TTC549 (cell line): ENCODE measurements around the gene GSE1.

ENCODE experiments used
- FAIRE-seq: peaks from 2 replicates; lab custom pipeline; 2012; peaks lifted over from hg19 to GRCh38; lab: Jason Lieb, UNC

GSE1 gene

GRCh38 chr16:85612801-85613603 is at the start of gene GSE1:
Gene GSE1, plus strand, starts transcription at chr16:85613322. Its CDS starts 70 bp downstream, at chr16:85613392.
- no peak for FAIRE-seq

DNA sequence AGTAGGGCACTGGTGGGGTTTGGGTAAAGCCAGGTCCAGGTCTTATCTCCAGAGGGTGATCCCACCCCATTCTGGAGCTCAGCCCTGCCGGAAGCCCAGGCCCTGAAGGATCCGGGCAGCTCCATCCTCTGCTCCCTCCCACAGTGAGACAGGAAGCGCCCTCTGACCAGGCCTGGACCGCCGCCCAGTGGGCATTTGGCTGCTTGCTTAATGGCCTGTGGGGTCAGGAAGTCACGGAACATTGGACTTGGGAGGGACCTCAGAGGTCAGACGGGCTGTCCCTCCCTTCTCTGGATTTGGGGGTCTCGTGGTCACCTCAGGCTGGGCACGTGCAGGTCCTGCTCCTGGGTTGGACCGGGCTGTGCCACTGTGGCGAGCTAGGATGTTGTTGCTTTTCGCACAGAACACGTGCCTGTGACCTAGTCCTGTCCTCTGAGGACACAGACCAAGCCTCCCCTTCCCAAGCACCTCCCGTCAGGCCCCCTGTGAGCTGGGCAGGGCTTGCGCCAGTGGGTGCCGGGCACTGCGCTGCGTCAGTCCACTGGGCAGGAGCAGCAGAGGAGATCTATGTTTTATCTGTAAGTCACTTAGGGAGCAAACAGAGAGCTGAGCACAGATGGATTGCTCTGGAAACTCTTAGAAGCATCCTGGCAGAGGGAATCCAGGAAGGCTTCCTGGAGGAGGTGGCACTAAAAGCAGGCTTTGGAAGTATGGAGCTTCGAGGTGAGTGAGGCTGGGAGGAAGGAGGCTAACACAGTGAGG is 49.4 kb upstream of the GSE1 start:
- no peak for FAIRE-seq

GRCh38 chr16:85564277-85565051 is 48.7 kb upstream of the GSE1 start:
- no peak for FAIRE-seq

GRCh38 chr16:85565340-85565739 is 47.8 kb upstream of the GSE1 start:
- FAIRE-seq = no peak

DNA sequence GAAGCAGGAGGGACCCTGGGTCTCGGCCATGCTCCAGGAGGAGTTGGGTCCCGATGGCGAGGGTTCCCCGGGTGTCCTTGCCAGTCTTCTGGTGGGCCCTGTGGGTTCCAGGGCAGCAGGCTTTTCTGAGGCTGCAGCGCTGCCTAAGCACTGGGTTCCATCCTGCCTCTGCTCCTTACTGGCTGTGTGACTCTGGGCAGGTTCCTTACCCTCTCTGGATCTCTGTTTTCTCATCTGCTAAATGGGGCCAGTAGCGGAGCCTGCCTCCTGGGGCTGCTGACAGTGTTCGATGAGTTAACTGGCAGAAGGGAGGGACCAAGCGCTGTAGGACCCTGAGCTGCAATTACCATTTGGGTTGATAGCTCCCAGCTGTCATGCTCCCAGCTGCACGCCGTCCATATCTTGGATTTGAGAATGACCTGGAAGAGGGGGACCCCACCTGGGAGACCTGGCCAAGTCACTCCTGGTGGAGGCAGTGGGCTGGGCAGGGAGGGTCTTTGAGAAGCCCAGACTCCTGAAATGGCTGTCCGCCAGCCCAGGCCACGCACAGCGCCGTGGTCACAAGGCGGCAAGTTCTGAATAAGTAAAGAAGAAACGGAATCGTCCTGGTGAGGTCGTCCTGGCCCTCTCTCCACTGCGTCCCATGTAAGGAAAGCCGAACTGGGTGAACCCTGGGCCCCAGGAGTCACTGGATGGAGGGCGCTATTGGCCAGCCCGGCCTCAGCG is 47.2 kb upstream of the GSE1 start:
- no peak for FAIRE-seq

DNA sequence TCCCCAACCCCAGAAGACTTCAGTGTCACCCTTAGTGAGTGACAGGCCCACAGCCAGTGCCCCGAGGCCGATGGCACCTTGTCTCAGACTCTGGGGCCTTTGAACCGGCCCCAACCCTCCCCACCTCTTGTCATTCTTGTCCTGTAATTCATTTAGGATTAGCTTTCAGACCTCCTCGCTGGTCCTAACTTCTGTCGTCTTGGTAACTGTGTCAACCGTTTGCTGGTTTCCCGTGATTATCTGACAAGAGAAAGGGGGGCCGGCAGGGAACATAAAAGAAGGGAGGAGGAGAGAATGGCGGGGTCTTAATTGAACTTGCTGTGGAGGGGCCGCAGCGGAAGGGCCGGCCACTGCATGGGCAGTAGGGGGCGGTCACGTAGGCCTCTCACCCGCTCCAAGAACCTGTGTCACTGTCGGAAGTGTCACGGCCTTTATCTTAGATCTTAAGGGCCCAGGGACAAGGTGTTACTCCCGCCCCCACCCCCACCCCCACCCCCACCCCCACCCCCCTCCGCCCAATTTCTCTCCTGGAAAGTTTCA is 46.5 kb upstream of the GSE1 start:
- FAIRE-seq = no peak

- no peak for FAIRE-seq
These were observed 45.8 kb upstream of the GSE1 start for GRCh38 chr16:85567101-85567866.

- no peak for FAIRE-seq
These were observed 45.2 kb upstream of the GSE1 start for GRCh38 chr16:85567935-85568334.

GRCh38 chr16:85568519-85568918 is 44.6 kb upstream of the GSE1 start:
- no peak for FAIRE-seq

DNA sequence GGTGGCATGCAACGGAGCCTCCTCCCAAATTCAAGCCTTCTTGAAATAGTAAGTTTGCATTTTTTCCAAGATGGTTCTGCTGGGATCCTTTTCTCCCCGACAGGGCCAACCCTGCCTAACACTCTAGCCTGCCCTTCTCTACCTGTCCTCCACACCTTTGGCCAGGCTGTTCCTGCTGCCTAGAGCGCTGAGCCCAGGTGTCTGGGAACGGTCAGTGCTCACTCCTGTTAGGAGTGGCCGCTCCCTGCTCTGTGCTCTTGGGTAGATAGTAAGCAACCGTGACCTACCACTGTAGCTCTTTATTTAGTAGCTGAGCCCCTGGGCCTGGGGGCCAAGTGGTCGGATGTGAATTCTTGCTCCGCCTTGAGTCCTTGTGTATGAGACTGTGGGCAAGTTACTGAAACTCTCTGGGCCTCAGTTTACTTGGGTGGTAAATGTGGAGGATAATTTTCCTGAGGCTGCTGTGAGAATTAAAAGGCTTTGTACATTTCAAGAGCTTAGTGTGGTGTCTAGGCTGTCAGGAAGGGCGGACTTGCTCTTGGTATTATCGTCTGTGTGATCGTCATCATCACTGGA is 44.0 kb upstream of the GSE1 start:
- no peak for FAIRE-seq

- FAIRE-seq = no peak
These were observed 43.4 kb upstream of the GSE1 start for GRCh38 chr16:85569615-85570212.

GRCh38 chr16:85570213-85570734 is 42.8 kb upstream of the GSE1 start:
- FAIRE-seq = no peak

DNA sequence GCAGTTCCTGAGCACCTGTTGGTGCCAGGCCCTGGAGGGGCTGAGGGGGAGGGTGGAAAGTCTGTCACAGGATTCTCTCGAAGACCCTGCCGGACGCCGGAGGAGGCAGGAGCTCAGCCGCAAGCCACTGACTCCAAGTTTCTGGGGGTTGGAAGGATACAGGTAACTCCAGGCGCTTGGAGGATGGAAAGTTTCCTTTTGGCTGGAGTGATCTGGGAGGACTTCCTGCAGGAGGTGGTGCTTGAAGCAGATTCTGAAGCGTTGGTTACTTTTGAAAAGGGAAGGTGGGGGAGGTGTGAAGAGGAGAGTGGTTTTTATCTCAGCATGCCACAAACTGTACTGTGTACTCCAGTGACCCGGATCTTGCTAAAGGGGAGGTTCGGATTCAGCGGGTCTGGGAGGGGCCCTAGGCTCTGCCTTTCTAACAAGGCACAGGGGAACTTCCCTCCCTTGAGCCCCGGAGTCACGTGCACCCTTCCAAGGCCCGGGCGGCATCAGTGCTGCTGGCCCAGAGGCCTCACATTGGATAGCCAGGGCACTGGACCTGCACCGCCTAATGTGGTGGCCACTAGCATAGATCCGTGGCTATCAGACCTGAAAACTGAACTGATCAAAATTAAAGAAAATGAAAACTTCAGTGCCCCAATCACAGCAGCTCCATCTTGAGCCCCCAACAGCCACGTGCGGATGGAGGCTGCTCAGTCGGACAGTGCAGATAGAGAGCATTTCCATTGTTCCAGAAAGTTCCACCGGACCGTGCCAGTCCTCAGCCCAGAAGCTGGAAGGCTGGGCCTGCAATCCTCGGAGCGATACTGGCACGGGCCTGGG is 42.2 kb upstream of the GSE1 start:
- no peak for FAIRE-seq

- FAIRE-seq = no peak
These were observed 41.6 kb upstream of the GSE1 start for GRCh38 chr16:85571563-85571812.

GRCh38 chr16:85571813-85572619 is 41.1 kb upstream of the GSE1 start:
- FAIRE-seq = no peak

- no peak for FAIRE-seq
These were observed 40.0 kb upstream of the GSE1 start for GRCh38 chr16:85573045-85573695.

DNA sequence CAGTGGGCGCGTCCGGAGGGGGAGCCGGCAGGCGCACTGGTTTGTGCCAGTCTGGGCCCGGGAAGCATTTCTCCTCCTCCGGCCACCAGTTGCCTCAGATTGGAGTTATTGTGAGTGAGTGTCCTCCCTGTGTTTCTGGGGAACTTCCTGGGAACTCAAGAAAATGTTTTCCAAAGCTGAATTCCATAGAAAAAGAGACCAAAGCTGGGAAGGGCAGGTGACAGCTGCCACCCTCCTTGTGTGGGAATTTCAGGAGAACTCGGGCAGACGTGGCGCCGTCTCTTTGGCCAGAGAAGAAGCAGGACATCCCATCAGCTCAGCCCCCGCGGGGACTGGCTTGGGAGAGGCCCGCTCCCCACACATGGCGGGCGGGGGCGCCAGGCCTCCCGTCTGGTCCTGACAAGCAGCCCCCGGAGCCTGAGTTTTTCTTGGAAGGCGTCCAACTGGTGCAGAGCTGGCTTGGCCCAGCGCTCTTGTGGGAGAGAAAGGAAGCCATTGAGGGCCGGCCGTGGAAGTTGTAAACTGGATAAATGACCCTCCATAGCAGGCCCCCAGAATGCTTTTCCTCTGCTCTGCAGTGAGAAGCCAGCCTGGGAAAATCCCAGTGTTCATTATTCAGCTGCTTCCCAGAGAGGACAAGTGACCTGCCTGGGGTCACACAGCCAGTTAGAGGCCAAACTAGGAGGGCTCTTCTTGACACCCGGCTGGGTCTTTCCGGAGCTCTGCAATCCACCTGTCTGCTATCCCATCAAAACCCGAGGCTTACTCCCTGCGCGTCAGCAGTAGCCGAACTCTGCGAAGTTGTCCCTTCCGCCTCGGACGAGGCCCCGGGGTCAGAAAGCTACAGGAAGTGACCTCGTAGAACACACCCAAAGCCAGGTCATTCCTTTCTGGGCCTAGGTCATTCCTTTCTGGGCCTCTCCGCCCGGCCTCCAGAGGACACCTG is 39.2 kb upstream of the GSE1 start:
- no peak for FAIRE-seq
